ENCODE data around the gene SPRED3.

- TF ChIP-seq CTCF (IDR thresholded peaks at IDR 0.05; ENCODE audit: borderline replicate concordance, extremely low read depth, low read length, poor library complexity, severe bottlenecking): no peak
- no peak for TF ChIP-seq EZH2 (IDR thresholded peaks at IDR 0.05; ENCODE audit: borderline replicate concordance, low read depth, low read length, severe bottlenecking)
Observed at GRCh38 chr19:38350883-38351282, 37.6 kb upstream of the SPRED3 start.

All from DND-41 (cell line).